ENCODE data around the gene COX7C.

DNA sequence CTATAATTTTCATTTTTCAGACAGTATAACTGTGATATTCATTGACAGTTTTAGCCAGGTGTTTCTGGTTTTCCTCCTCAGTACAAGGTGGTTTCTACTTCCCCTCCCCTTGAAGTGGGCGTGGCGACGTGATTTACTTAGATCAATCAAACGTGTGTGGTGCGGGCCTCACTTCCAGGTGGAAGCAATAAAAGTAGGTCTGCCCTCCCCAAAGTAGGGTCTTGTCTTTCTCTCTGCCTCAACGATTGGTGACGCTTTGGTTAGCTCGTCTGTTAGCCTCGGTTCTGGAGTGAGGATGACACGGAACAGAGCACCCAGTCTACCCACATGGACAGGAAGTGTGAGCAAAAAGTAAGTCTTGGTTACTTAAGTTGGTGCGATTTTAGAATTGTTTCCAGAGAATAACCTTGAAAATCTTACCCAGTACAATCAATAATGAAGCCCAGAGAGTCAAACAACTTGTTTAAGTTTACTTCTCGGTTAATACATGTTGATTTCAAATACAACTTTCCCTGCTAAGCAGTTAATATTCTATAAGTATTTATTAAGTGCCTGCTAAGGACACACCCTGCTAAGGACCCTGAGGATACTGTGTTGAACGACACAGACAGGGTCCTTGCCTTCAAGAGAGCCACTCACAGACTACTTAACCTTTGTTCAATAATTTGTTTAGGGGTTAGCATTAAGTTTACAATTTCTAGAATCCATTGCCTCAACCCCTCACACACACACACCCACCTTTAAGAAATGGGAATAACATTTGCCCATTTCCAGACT is 48.4 kb downstream of the COX7C start:
- TF ChIP-seq POLR2AphosphoS5 (IDR thresholded peaks at IDR 0.05; ENCODE audit: low read depth, low read length) (no peak), POLR2A (IDR thresholded peaks at IDR 0.05; ENCODE audit: low read depth, low read length) (no peak), TAF1 (IDR thresholded peaks at IDR 0.05; ENCODE audit: low read depth, low read length) (no peak)

Measured in GM12891 (cell line).